GM06990 (cell line): Measurements from ENCODE around the gene TMEM186.
"Not testable (repeated sequence)": the region's sequence is repeated elsewhere in the genome, so short reads cannot be mapped to it uniquely, and the experiment has no call there.

ENCODE experiments used
- DNase-seq: peaks from one replicate; pipeline ENCODE4 v3.0.0-alpha.2; 2011; ENCODE audit not compliant: insufficient read length; ENCODE audit errors: extremely low read depth
- H3K27me3 ChIP-seq: replicated peaks from 2 replicates; pipeline ENCODE4 v1.6.0; 2011; ENCODE audit warnings: low read length; ENCODE audit not compliant: control insufficient read depth, insufficient read depth
- H3K36me3 ChIP-seq: 2 replicates; pipeline ENCODE4 v1.5.1; 2011; ENCODE audit warnings: low read length; ENCODE audit not compliant: control insufficient read depth, insufficient read depth
- H3K4me3 ChIP-seq: replicated peaks from 2 replicates; pipeline ENCODE4 v1.5.1; 2011; ENCODE audit warnings: low read depth, mild to moderate bottlenecking, control low read depth, low read length
- TF ChIP-seq, protein P1 (sequence below): IDR thresholded peaks from 2 replicates; pipeline ENCODE4 v1.5.1; 2011; ENCODE audit warnings: low read length, control low read depth, mild to moderate bottlenecking, inconsistent platforms; ENCODE audit not compliant: insufficient read depth, poor library complexity, severe bottlenecking

Gene TMEM186, protein sequence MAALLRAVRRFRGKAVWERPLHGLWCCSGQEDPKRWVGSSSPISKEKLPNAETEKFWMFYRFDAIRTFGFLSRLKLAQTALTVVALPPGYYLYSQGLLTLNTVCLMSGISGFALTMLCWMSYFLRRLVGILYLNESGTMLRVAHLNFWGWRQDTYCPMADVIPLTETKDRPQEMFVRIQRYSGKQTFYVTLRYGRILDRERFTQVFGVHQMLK

DNA sequence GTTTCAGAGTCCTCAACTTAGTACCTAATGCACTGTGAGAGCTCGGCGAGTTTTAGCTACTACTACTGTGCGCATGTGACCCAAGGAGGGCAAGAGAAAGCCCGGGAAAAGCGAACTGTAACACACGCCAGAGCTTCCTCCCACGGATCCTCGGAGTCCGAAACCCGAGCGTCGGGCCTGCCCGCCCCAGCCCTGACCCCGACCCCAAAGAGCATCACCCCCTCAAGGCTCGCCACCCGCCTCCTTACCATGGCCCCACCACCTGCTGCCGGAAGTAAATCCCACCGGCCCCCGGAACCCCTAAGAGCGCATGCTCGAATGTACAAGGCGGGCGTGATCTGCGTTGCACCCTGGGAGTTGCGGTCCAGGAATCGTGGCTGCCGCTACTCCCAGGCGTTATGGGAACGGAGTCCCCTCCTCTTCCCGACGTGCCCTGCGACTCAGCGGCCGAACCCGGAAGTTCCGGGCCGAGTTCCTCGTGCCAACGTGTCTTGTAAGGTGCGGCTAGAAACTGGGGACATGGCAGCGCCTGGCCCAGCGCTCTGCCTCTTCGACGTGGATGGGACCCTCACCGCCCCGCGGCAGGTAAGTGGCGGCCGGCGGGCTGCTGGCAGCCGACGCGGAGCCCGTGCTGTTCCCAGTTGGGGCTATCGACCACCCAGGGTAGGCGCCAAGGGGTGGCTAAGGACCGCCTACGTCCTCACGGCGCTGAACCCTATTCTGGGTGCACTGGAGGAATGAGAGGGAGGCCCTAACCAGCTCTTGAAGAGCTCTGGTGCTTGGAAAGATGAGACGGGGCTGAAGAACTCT, at the start of gene TMEM186, which contains the start of gene PMM2:
TMEM186 (minus strand) TSS at position 276 of the 810 bp plus-strand sequence; CDS start at position 251, 25 bp downstream.
PMM2 (plus strand) TSS at position 476 of the 810 bp plus-strand sequence; CDS start at position 520, 44 bp downstream.
- DNase-seq, result peak; percentile 95
- H3K27me3 ChIP-seq, result no peaks in the 10 kb centered on the region
- TF ChIP-seq, protein P1, sequence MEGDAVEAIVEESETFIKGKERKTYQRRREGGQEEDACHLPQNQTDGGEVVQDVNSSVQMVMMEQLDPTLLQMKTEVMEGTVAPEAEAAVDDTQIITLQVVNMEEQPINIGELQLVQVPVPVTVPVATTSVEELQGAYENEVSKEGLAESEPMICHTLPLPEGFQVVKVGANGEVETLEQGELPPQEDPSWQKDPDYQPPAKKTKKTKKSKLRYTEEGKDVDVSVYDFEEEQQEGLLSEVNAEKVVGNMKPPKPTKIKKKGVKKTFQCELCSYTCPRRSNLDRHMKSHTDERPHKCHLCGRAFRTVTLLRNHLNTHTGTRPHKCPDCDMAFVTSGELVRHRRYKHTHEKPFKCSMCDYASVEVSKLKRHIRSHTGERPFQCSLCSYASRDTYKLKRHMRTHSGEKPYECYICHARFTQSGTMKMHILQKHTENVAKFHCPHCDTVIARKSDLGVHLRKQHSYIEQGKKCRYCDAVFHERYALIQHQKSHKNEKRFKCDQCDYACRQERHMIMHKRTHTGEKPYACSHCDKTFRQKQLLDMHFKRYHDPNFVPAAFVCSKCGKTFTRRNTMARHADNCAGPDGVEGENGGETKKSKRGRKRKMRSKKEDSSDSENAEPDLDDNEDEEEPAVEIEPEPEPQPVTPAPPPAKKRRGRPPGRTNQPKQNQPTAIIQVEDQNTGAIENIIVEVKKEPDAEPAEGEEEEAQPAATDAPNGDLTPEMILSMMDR, result no peak
- H3K4me3 ChIP-seq, result peak within 1 kb of the TSS; percentile 98
- peaks cover 4% of the 10 kb centered on the region for H3K36me3 ChIP-seq

DNA sequence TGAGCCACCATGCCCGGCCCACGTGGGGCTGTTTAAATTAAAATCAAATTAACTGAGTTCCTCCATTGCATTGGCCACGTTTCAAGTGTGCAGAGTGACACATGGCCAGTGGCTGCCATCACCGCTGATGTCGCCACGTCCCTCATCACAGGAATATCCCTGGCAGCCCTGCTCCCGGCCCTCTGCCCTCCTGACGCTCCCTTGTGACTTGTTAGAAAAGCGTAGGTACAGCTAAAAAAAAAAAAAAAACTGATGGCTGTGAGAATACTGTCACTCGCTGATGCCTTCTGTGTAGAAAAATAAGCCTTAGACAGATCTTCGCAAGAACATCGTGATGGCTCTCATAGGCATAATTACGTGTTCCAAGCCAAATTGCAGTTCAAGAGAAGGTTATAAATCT, 49.7 kb upstream of the TMEM186 start:
- H3K4me3 ChIP-seq, result no peak overlapping the region
- H3K27me3 ChIP-seq, result no peaks in the 10 kb centered on the region
- no peak for DNase-seq
- TF ChIP-seq, protein P1, result no peak
- peaks cover 34% of the 10 kb centered on the region for H3K36me3 ChIP-seq

DNA sequence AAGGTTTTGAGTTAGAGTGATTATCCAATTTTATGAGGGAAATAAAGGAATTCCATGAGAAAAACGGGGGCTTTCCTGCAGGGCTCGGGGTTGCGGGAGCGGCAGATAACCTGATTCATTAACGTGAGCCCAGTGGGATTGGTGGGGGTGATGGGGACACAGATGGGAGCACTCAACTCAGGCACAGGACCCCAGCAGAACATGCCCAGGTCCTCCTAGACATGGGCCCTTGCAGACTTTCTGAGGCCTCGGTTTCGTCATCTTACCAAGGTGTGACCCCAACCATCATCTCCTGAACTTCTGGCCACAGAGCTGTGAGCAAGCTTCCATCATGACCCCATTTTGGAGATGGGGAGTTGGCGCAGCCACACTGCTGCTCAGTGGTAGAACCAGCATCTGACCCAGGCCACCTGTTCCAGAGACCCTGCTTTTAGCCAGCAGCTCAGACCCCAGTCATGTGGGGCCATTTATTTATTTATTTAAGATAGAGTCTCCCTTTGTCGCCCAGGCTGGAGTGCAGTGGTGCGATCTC, 49.0 kb upstream of the TMEM186 start:
- peaks cover 32% of the 10 kb centered on the region for H3K36me3 ChIP-seq
- no peaks in the 10 kb centered on the region for H3K27me3 ChIP-seq
- H3K4me3 ChIP-seq, result no peak overlapping the region
- TF ChIP-seq, protein P1, result no peak
- DNase-seq, result no peak

DNA sequence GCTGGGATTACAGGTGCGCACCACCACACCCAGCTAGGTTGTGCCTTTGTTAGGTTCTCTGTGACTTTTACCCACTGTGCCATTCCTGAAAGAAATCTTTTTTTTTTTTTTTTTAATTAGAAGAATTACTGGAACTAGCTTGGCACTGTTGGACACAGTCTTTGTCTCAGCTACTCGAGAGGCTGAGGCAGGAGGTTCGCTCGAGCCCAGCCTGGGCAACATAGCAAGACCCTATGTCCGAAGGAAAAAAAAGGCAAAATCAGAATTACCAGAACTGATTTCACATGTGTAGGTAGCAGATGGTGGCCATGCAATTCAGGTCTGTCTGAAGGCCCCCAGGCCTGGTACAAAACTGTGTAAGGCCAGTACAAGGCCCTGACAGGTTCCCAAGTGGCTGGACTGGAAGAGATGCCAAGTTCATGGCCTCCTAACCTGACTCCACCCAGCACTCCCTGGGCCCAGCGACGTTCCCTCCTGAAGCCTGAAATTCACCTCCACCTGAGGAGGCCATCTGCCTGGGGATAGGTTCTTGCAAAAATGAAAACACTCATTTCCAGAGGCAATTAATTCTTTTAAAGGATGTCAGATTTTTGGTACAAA, 48.4 kb upstream of the TMEM186 start:
- peaks cover 32% of the 10 kb centered on the region for H3K36me3 ChIP-seq
- TF ChIP-seq, protein P1, result no peak
- DNase-seq, result no peak
- no peaks in the 10 kb centered on the region for H3K27me3 ChIP-seq
- no peak overlapping the region for H3K4me3 ChIP-seq

DNA sequence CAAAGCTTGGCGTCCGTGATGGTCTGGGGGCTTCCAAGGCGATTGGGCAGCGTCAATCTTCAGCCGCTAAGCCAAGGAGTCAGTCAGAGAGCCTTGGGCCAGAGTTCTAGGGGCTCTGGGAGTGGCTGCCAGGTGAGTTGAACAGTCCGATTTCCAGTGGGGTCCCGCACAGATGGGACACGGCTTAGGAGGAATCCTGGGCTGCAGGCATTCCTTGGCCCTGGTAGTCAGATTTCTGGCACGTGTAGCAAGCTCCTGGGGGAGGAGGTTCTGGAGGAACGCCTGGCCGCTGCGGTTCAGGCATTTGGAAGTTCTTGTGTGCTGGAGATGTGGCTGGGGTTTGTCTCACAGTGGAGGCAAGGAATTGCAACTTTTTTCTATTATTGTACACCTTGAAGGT, 45.9 kb upstream of the TMEM186 start:
- not testable (repeated sequence) for H3K4me3 ChIP-seq, H3K36me3 ChIP-seq, H3K27me3 ChIP-seq, DNase-seq

DNA sequence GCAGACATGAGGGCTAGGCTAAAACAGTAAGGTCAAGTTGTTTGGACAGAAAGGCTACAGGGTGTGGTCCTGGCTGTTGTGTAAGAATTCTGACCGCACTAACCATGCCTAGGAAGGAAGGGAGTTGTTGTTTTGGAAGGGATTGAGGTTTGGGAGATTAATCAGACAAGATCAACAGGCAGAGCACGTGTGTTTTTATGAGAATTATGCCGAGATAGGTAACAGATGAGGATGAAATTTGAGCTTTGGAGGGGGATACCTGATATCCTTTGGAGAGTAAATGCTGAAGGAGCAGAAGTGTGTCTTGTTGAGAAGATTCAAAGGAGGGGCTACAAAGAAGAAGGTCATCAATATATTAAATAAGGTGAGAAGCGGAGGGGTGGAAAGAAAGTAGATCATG, 44.6 kb upstream of the TMEM186 start:
- not testable (repeated sequence) for DNase-seq, H3K36me3 ChIP-seq, H3K4me3 ChIP-seq

DNA sequence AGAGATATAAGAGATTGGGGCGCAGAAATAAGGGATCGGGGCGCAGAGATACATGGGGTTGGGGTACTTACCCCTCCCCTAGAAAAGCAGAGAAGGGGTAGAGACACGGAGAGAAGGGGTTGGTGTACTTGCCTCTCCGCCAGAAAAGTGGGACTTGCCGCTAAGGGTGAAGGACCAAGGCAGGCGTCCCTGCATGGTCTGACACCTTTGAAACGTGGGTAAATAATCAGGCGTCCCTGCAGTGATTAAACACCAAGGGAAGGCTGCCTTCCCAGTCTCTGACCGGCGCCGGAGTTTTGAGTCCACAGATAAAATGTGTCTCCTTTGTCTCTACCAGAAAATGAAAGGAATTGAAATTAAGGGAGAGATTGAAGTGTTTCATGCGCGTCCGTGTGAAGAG, 40.2 kb upstream of the TMEM186 start:
- not testable (repeated sequence) for H3K4me3 ChIP-seq, H3K27me3 ChIP-seq, DNase-seq, H3K36me3 ChIP-seq

More for the DNA sequence above, 44.6 kb upstream of the TMEM186 start:
- H3K27me3 ChIP-seq, result not testable (repeated sequence)

DNA sequence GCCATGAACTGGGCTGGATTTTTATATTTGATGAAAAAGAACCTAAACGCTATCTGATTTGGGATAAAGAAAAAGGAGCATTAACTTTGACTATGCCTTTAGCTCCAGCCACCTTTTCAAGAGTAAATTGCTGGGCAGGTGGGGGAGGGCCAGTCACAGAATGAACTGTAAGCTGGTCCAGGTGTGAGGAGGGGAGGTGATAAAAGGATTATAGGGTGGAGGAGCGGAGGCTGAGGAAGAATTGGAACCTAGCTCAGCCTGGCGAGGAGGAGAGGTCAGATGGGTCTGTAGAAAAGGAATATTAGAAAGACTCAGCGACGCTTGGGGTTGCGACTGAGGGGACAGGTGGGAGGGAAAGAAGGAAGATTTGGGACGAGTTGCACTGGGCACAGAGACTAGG, 39.4 kb upstream of the TMEM186 start:
- H3K27me3 ChIP-seq, DNase-seq, H3K4me3 ChIP-seq, H3K36me3 ChIP-seq: not testable (repeated sequence)
